CD4-positive, alpha-beta T cell (primary cell): ENCODE data around the gene HDLBP. TPM values are rescaled to one million over a fixed set of nuclear protein-coding genes. Genes with fewer than 3 reads are reported as not detected.
A peak's percentile ranks its signal among the peaks of the same experiment; 100 is the strongest.

Source experiments
- ATAC-seq: fragments of 200-7000 bp; cut with Tn5 transposase; one replicate; pipeline ENCODE4 v1.10.0; 2022; ENCODE audit warnings: mild to moderate bottlenecking; ENCODE audit not compliant: poor library complexity
- CTCF ChIA-PET: fragments of 350-600 bp; sonication (Branson Sonifier 250); formaldehyde crosslinking; loops from one replicate; lab custom pipeline; 2021; ENCODE audit warnings: antibody characterized with exemption, inconsistent platforms; lab: Charles Lee
- POLR2A ChIA-PET: fragments of 350-600 bp; sonication (Branson Sonifier 250); formaldehyde crosslinking; loops from one replicate; lab custom pipeline; 2021; ENCODE audit warnings: antibody characterized with exemption, inconsistent platforms; lab: Charles Lee
- DNase-seq, 14 experiments: peaks; one replicate each; pipeline ENCODE4 v3.0.0-alpha.2; 2013 to 2020; ENCODE audit warnings: mixed read lengths in 2 of 14
- H3K27ac ChIP-seq, 2 donors: one replicate each; pipeline versions ENCODE4 v1.5.1 to v1.7.0; 2013; ENCODE audit warnings: low read length in 2 of 2, low read depth in 1 of 2, mild to moderate bottlenecking in 1 of 2
- H3K27me3 ChIP-seq, 2 experiments: 1 replicate in 1 of 2; 2 replicates in 1 of 2; pipeline versions ENCODE4 v1.6.1 to v1.7.0; 2013; ENCODE audit warnings: low read length in 2 of 2, control low read depth in 1 of 2, mild to moderate bottlenecking in 1 of 2, moderate library complexity in 1 of 2; ENCODE audit not compliant: insufficient read depth in 2 of 2, control insufficient read depth in 1 of 2
- H3K36me3 ChIP-seq: one replicate; pipeline ENCODE4 v1.6.1; 2013; ENCODE audit warnings: low read length, control low read depth; ENCODE audit not compliant: insufficient read depth
- H3K4me1 ChIP-seq: one replicate; pipeline ENCODE4 v1.6.1; 2013; ENCODE audit warnings: low read length, control low read depth; ENCODE audit not compliant: insufficient read depth
- H3K4me3 ChIP-seq: one replicate; pipeline ENCODE4 v1.5.1; 2013; ENCODE audit warnings: mild to moderate bottlenecking, low read length, moderate library complexity
- H3K9me3 ChIP-seq, 2 experiments: 1 replicate in 1 of 2; 2 replicates in 1 of 2; pipeline versions ENCODE4 v1.6.1 to v1.7.0; 2013; ENCODE audit warnings: low read length in 2 of 2, mild to moderate bottlenecking in 2 of 2, control low read depth in 1 of 2, moderate library complexity in 1 of 2; ENCODE audit not compliant: control insufficient read depth in 1 of 2, insufficient read depth in 1 of 2
- H3K27ac Mint-ChIP-seq: one replicate; pipeline ENCODE4 v1.8.0; 2020; ENCODE audit warnings: mixed read lengths
- H3K27me3 Mint-ChIP-seq: one replicate; pipeline ENCODE4 v1.8.0; 2021; ENCODE audit warnings: mixed read lengths
- H3K36me3 Mint-ChIP-seq: one replicate; pipeline ENCODE4 v1.8.0; 2021; ENCODE audit warnings: low read depth, mixed read lengths
- H3K4me1 Mint-ChIP-seq: one replicate; pipeline ENCODE4 v1.8.0; 2021; ENCODE audit warnings: low read depth, mixed read lengths
- H3K4me3 Mint-ChIP-seq: one replicate; pipeline ENCODE4 v1.8.0; 2020; ENCODE audit warnings: mild to moderate bottlenecking, mixed read lengths
- H3K9me3 Mint-ChIP-seq: one replicate; pipeline ENCODE4 v1.8.0; 2020; ENCODE audit warnings: mixed read lengths
- intact Hi-C, 2 experiments: fragments of 100-400 bp; cut with DNase I in 1 of 2; cut with micrococcal nuclease in 1 of 2; formaldehyde crosslinking; loops; one replicate each; pipeline versions ENCODE4 v1.15.1 to v1.9.0; 2023 to 2025; cut with DNase I, micrococcal nuclease
- total RNA-seq, 174 experiments: library from RNA in 2 of 174; stranded (reverse) in 2 of 174; gene quantifications; one replicate each; pipeline ENCODE4 v1.2.3 and lab custom pipeline; 2021 to 2026
- TF ChIP-seq, protein P1 (sequence below): fragments of 200-600 bp; IDR thresholded peaks from one replicate; pipeline ENCODE4 v1.8.0; 2022; ENCODE audit warnings: antibody characterized with exemption, mild to moderate bottlenecking

Gene HDLBP
- total RNA-seq, 2 experiments from 2014 or later = 82.0 to 97.9 TPM

DNA sequence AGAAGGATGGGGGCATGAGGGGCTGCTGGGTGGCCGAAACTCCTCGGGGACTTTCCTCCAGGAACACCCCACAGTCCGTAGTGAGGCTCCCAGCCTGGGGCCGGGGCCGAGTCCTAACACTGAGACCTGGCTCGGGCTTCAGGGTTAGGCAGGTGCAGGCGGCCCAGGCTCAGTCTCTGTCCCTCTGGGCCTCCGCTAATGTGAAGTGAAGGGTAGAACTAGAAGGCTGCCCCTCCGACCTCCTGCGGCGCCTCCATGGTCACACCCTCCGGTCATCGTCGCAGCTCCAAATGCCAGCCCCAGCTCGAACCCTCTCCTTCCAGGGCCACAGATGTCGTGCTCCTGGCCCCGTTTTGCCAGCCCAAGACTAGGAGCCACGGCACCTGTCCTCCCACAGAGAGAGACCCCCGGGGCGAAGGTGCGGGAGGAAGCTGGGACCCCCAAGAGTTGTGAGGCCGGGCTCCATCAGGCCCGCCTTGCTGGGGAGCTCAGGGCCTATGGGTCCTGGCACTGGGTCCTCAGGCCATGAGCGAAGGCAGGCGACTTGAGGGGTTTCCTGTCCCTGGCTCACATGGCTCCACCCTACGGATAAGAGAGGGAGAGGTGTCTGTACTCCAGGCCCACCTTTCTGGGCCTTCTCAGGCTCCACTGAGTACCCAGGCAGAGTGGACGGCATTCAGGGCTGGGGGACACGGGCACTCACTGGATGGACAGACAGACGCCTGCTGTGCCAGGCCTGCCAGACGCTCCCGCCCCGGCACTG, 126.2 kb downstream of the HDLBP start:
- Histone ChIP-seq H3K4me3 (no peak overlapping the region), H3K27ac (no peak overlapping the region), H3K27me3 (no peaks in the 10 kb centered on the region), H3K9me3 (no peaks in the 10 kb centered on the region), H3K4me1 (no peaks in the 10 kb centered on the region), H3K36me3 (no peaks in the 10 kb centered on the region)
- ChIA-PET CTCF (no interaction called here), POLR2A (interaction anchor here (0.6 kb wide), 1 partner anchor 18 kb away, joined by 3 read pairs; no protein-coding TSS in a partner anchor)
- no peaks in the 10 kb centered on the region for H3K4me1 Mint-ChIP-seq
- no peaks in the 10 kb centered on the region for H3K36me3 Mint-ChIP-seq
- H3K4me3 Mint-ChIP-seq = no peak overlapping the region
- no peak for ATAC-seq
- TF ChIP-seq, protein P1, sequence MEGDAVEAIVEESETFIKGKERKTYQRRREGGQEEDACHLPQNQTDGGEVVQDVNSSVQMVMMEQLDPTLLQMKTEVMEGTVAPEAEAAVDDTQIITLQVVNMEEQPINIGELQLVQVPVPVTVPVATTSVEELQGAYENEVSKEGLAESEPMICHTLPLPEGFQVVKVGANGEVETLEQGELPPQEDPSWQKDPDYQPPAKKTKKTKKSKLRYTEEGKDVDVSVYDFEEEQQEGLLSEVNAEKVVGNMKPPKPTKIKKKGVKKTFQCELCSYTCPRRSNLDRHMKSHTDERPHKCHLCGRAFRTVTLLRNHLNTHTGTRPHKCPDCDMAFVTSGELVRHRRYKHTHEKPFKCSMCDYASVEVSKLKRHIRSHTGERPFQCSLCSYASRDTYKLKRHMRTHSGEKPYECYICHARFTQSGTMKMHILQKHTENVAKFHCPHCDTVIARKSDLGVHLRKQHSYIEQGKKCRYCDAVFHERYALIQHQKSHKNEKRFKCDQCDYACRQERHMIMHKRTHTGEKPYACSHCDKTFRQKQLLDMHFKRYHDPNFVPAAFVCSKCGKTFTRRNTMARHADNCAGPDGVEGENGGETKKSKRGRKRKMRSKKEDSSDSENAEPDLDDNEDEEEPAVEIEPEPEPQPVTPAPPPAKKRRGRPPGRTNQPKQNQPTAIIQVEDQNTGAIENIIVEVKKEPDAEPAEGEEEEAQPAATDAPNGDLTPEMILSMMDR = no peak
- intact Hi-C loops = no loop called here
- no peaks in the 10 kb centered on the region for H3K27me3 Mint-ChIP-seq
- DNase-seq = peak in 1 of 14 experiments; percentile 11
- no peak overlapping the region for H3K27ac Mint-ChIP-seq
- H3K9me3 Mint-ChIP-seq = no peaks in the 10 kb centered on the region

DNA sequence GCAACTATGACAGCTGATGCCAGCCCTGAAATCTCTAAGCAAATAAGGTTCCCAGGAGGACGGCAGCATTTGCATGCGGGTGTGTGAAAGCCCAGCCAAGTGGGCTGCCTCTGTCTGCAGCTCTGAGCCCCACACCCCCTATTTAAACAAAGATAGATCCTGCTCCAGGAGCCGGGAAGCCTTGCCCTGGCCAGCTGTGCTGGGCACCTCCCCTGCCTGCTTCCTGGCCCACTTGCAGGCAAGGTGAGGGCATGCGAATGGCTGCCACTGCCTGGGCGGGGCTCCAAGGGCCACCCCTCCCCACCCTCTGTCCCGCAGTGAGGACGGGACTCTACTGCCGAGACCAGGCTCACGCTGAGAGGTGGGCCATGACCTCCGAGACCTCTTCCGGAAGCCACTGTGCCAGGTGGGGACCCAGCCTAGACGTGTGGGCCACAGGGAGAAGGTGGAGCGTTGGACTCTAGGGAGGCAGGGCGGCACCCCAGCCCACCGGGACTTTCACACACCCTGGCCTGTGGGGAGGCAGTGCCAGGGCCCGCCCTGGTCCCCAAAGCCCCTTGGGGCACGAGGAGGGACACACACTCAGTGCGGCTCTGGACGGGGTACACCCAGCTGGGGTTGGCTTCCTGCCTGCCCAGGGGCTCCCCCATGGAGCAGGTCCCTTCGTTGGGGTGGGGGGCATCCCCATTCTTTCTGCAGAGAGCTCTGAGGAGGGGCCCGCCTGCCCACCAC, 126.9 kb downstream of the HDLBP start, which contains the start of gene ANO7:
Gene ANO7 (plus strand): TSS at position 317 of the 732 bp plus-strand sequence. CDS start 1,387 bp downstream, outside the sequence.
- Histone ChIP-seq H3K9me3 (no peaks in the 10 kb centered on the region), H3K27me3 (no peaks in the 10 kb centered on the region), H3K27ac (no peak within 1 kb of the TSS), H3K36me3 (peaks cover 2% of the 10 kb centered on the region), H3K4me1 (no peaks in the 10 kb centered on the region), H3K4me3 (no peak within 1 kb of the TSS)
- ChIA-PET POLR2A (no interaction called here), CTCF (no interaction called here)
- DNase-seq = no peak
- intact Hi-C loops = no loop called here
- no peaks in the 10 kb centered on the region for H3K9me3 Mint-ChIP-seq
- no peaks in the 10 kb centered on the region for H3K4me1 Mint-ChIP-seq
- peaks cover 2% of the 10 kb centered on the region for H3K36me3 Mint-ChIP-seq
- H3K27ac Mint-ChIP-seq = no peak within 1 kb of the TSS
- TF ChIP-seq, protein P1 = no peak
- no peak for ATAC-seq
- no peaks in the 10 kb centered on the region for H3K27me3 Mint-ChIP-seq
- no peak within 1 kb of the TSS for H3K4me3 Mint-ChIP-seq

DNA sequence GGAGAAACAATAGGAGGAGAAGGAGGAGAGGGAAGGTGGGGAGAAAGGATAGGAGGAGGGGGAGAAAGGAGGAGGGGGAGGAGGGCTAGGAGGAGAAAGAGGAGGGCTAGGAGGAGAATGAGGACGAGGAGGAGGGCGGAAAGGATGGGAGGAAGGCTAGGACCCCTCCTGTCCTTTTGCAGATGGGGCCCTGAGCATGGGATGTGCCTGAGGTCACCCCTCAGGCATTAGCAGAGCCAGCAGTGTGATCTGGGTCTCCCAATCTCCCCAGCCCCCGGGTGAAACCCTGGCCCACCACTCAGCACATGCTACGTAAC, 127.6 kb downstream of the HDLBP start:
- no peaks in the 10 kb centered on the region for H3K27me3 ChIP-seq
- H3K36me3 Mint-ChIP-seq = peaks cover 5% of the 10 kb centered on the region
- no peaks in the 10 kb centered on the region for H3K4me1 ChIP-seq
- no peaks in the 10 kb centered on the region for H3K27me3 Mint-ChIP-seq
- no peak overlapping the region for H3K27ac Mint-ChIP-seq
- H3K36me3 ChIP-seq = peaks cover 8% of the 10 kb centered on the region
- ATAC-seq (no peak), DNase-seq (no peak)
- TF ChIP-seq, protein P1 = no peak
- H3K9me3 Mint-ChIP-seq = no peaks in the 10 kb centered on the region
- intact Hi-C loops = no loop called here
- no peak overlapping the region for H3K4me3 Mint-ChIP-seq
- ChIA-PET POLR2A (no interaction called here), CTCF (no interaction called here)
- no peak overlapping the region for H3K27ac ChIP-seq
- H3K4me1 Mint-ChIP-seq = no peaks in the 10 kb centered on the region
- no peaks in the 10 kb centered on the region for H3K9me3 ChIP-seq
- H3K4me3 ChIP-seq = no peak overlapping the region
